GM12878 (cell line): Measurements from ENCODE around the gene GALE. TPM values are rescaled to one million over a fixed set of nuclear protein-coding genes. Genes with fewer than 3 reads are reported as not detected.

Experiments
- ATAC-seq: fragments of 200-7000 bp; cut with Tn5 transposase; 3 replicates; pipeline ENCODE4 v1.9.1; 2020; ENCODE audit warnings: mild to moderate bottlenecking, moderate library complexity
- BruUV-seq: library from RNA; stranded (reverse); fragments of 400-500 nt; replicated peaks from 2 replicates; lab custom pipeline; 2021; lab: Mats Ljungman, UMichigan
- CTCF ChIA-PET: fragments of 300-600 bp; sonication (Branson Sonifier 250); formaldehyde crosslinking; extraction: SDS; loops from one replicate; lab custom pipeline; 2021; ENCODE audit warnings: inconsistent platforms; lab: Yijun Ruan, JAX
- POLR2A ChIA-PET: fragments of 350-600 bp; formaldehyde crosslinking; extraction: SDS; loops from one replicate; lab custom pipeline; 2021; ENCODE audit warnings: inconsistent platforms; lab: Charles Lee
- RAD21 ChIA-PET: fragments of 300-600 bp; sonication (Branson Sonifier 250); formaldehyde crosslinking; loops from one replicate; lab custom pipeline; 2023; ENCODE audit warnings: antibody characterized with exemption; ENCODE audit not compliant: unreplicated experiment; lab: Charles Lee
- SMC1A ChIA-PET: fragments of 300-600 bp; sonication (Branson Sonifier 250); formaldehyde crosslinking; loops from one replicate; lab custom pipeline; 2023; ENCODE audit not compliant: unreplicated experiment, uncharacterized antibody; lab: Charles Lee
- DNase-seq: peaks from one replicate; pipeline ENCODE4 v3.0.0-alpha.2; 2011; ENCODE audit warnings: low read depth, low spot score
- FAIRE-seq: peaks from 3 replicates; lab custom pipeline; 2011; peaks lifted over from hg19 to GRCh38; lab: Jason Lieb, UNC
- H2AFZ ChIP-seq: 2 replicates; pipeline ENCODE4 v1.6.0; 2011; ENCODE audit warnings: low read depth, low read length, control low read depth; ENCODE audit not compliant: control insufficient read depth
- H3K27ac ChIP-seq: 2 replicates; pipeline ENCODE4 v1.5.1; 2011; ENCODE audit warnings: control low read depth; ENCODE audit not compliant: control insufficient read depth, insufficient read depth
- H3K27me3 ChIP-seq, 2 experiments: replicated peaks in 1 of 2; 2 replicates each; pipeline versions ENCODE4 v1.6.0 to v1.6.1; 2011; ENCODE audit warnings: low read length in 1 of 2; ENCODE audit not compliant: control insufficient read depth in 2 of 2, insufficient read depth in 2 of 2
- H3K36me3 ChIP-seq, 2 experiments: 2 replicates each; pipeline ENCODE4 v1.5.1; 2011; ENCODE audit warnings: low read length in 1 of 2; ENCODE audit not compliant: control insufficient read depth in 2 of 2, insufficient read depth in 2 of 2
- H3K4me1 ChIP-seq: 2 replicates; pipeline ENCODE4 v1.6.1; 2011; ENCODE audit warnings: mild to moderate bottlenecking, low read length, moderate library complexity, mixed read lengths; ENCODE audit not compliant: control insufficient read depth, insufficient read depth
- H3K4me2 ChIP-seq: 2 replicates; pipeline ENCODE4 v1.6.0; 2011; ENCODE audit warnings: control low read depth; ENCODE audit not compliant: control insufficient read depth, insufficient read depth
- H3K4me3 ChIP-seq: fragments of 200-600 bp; sonication (generic); 2 replicates; pipeline ENCODE4 v1.5.1; 2016
- H3K79me2 ChIP-seq: 2 replicates; pipeline ENCODE4 v1.6.0; 2011; ENCODE audit warnings: low read length; ENCODE audit not compliant: control insufficient read depth, insufficient read depth
- H3K9ac ChIP-seq: 2 replicates; pipeline ENCODE4 v1.8.0; 2011; ENCODE audit warnings: low read length, control low read depth, mixed read lengths; ENCODE audit not compliant: control insufficient read depth, insufficient read depth
- H3K9me3 ChIP-seq: replicated peaks from 3 replicates; pipeline ENCODE4 v1.5.1; 2011; ENCODE audit warnings: mild to moderate bottlenecking, low read length; ENCODE audit not compliant: control insufficient read depth, insufficient read depth
- H4K20me1 ChIP-seq: 2 replicates; pipeline ENCODE4 v1.6.0; 2011; ENCODE audit not compliant: control insufficient read depth, insufficient read depth
- HCFC1 ChIP-seq: fragments of 150-350 bp; IDR thresholded peaks from 2 replicates; pipeline ENCODE4 v1.6.1; 2014; ENCODE audit warnings: low read length
- MXI1 ChIP-seq: fragments of 150-350 bp; IDR thresholded peaks from 2 replicates; pipeline ENCODE4 v1.6.1; 2011; ENCODE audit warnings: low read depth, mild to moderate bottlenecking, inconsistent platforms, low read length, improper control_type of control experiment
- NFIC ChIP-seq: IDR thresholded peaks from 2 replicates; pipeline ENCODE4 v1.6.1; 2012; ENCODE audit warnings: low read depth, mild to moderate bottlenecking, inconsistent platforms, low read length, moderate library complexity
- POLR2AphosphoS5 ChIP-seq: IDR thresholded peaks from 2 replicates; pipeline ENCODE4 v1.6.1; 2011; ENCODE audit warnings: mild to moderate bottlenecking, low read length, inconsistent platforms
- SREBF1 ChIP-seq: IDR thresholded peaks from 2 replicates; pipeline ENCODE4 v1.6.1; 2012; ENCODE audit warnings: mild to moderate bottlenecking, low read length
- STAT1 ChIP-seq: fragments of 450-650 bp; conservative IDR thresholded peaks from 2 replicates; pipeline ENCODE4 v1.6.1; 2014; ENCODE audit warnings: antibody characterized with exemption, mild to moderate bottlenecking
- TCF7 ChIP-seq: IDR thresholded peaks from 2 replicates; pipeline ENCODE4 v1.6.1; 2014; ENCODE audit warnings: antibody characterized with exemption, borderline replicate concordance
- ZBED1 ChIP-seq: IDR thresholded peaks from 2 replicates; pipeline ENCODE4 v1.6.1; 2016; ENCODE audit warnings: borderline replicate concordance
- ZNF207 ChIP-seq: fragments of 450-650 bp; IDR thresholded peaks from 2 replicates; pipeline ENCODE4 v1.6.1; 2014; ENCODE audit warnings: antibody characterized with exemption, mild to moderate bottlenecking, borderline replicate concordance
- ZNF24 ChIP-seq: fragments of 450-650 bp; IDR thresholded peaks from 2 replicates; pipeline ENCODE4 v1.6.1; 2017; ENCODE audit warnings: antibody characterized with exemption, mild to moderate bottlenecking
- ZNF384 ChIP-seq: IDR thresholded peaks from 2 replicates; pipeline ENCODE4 v1.6.1; 2012; ENCODE audit warnings: low read depth, mild to moderate bottlenecking, low read length, improper control_type of control experiment, borderline replicate concordance
- WGBS: methylation state at CpG from one replicate; pipeline ENCODE4 v1.1.6; 2016; ENCODE audit warnings: low lambda C conversion rate; ENCODE audit not compliant: insufficient replicate concordance, insufficient coverage; ENCODE audit errors: missing lambda C conversion rate; 5-methylcytosine and 5-hydroxymethylcytosine counted together
- in situ Hi-C: fragments of 300-500 bp; cut with MboI; formaldehyde crosslinking; loops from 9 replicates; pipeline ENCODE4 v1.14.3; 2018; ENCODE audit warnings: mixed read lengths
- intact Hi-C: fragments of 100-400 bp; cut with micrococcal nuclease; formaldehyde crosslinking; loops from one replicate; pipeline ENCODE4 v1.14.2; 2022; ENCODE audit not compliant: unreplicated experiment
- polyA plus RNA-seq, 11 experiments: library from polyadenylated mRNA; depleted of rRNA in 4 of 11; unstranded in 6 of 11; stranded (reverse) in 5 of 11; fragments of >200 nt; fragmentation: Nextera tagmentation in 4 of 11; fragmentation: Illumina TruSeq in 1 of 11; extraction: Ambion mirVana in 4 of 11; extraction: Trizol in 1 of 11; gene quantifications; 1 replicate in 1 of 11; 2 replicates in 10 of 11; pipeline versions ENCODE4 v1.2.1 to v1.2.3, GENCODE V29; 2011 to 2016; ENCODE audit warnings: inconsistent platforms in 2 of 11, missing spikeins in 2 of 11, low read depth in 1 of 11
- total RNA-seq, 4 experiments: library from RNA; depleted of rRNA in 3 of 4; stranded (reverse); fragments of >200 nt in 3 of 4; fragmentation: Illumina TruSeq in 1 of 4; extraction: Trizol in 1 of 4; gene quantifications; 2 replicates each; pipeline versions ENCODE4 v1.2.1 to v1.2.3, GENCODE V29; 2013 to 2021
- TF ChIP-seq, protein P1 (sequence below): fragments of 450-650 bp; formaldehyde crosslinking; IDR thresholded peaks from 2 replicates; pipeline ENCODE4 v1.4.0; 2020; ENCODE audit warnings: mild to moderate bottlenecking, moderate library complexity
- TF ChIP-seq, protein P2 (sequence below): fragments of 450-650 bp; IDR thresholded peaks from 2 replicates; pipeline ENCODE4 v1.6.1; 2018; ENCODE audit warnings: borderline replicate concordance, mild to moderate bottlenecking; ENCODE audit not compliant: partially characterized antibody
- TF ChIP-seq, protein P3 (sequence below): fragments of 450-650 bp; IDR thresholded peaks from 2 replicates; pipeline ENCODE4 v1.6.1; 2017; ENCODE audit warnings: mild to moderate bottlenecking

GALE gene
- total and polyA plus RNA-seq, 10 of the 15 experiments (the other 5 are each of a cell fraction or from before 2014, with no cell fraction given) = 4.2 to 93.7 (median 40.4) TPM

DNA sequence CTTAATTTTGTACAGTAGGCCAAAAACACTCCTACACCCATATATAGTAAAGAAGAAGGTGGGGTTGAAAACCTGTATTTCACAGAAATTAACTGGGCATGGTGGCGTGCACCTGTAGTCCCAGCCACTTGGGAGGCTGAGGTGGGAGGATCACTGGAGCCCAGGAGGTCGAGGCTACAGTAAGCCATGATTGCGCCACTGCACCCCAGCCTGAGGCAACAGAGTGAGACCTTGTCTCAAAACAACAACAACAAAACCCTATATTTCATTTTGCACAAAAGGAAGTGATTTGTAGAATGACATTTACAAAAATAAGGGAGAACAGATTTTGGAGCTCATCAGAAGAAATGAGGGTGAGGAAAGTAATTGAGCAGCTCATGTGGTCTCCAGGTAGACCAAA, 11.9 kb downstream of the GALE start:
- ATAC-seq (no peak), DNase-seq (no peak), FAIRE-seq (no peak)
- Histone ChIP-seq H3K27ac (no peak overlapping the region), H3K4me3 (no peak overlapping the region), H3K4me1 (0 out of 2 replicates have a peak, but pooled peaks cover 5% of the 10 kb centered on the region), H4K20me1 (no peaks in the 10 kb centered on the region), H3K9me3 (no peaks in the 10 kb centered on the region), H3K9ac (no peak overlapping the region), H3K27me3 (no peaks in the 10 kb centered on the region), H2AFZ (no peak overlapping the region), H3K79me2 (peaks cover 23% of the 10 kb centered on the region), H3K36me3 (peaks cover 10 to 18% of the 10 kb centered on the region in 2 experiments; a peak in 3 of 4 replicates)
- no TSS peak for BruUV-seq
- intact Hi-C loops = no loop called here
- ChIA-PET RAD21 (no interaction called here), POLR2A (interaction anchor here (0.7 kb wide), 1 partner anchor 11 kb away, joined by 5 read pairs; the partner anchor contains the start of gene PITHD1), CTCF (interaction anchor here (1.0 to 1.6 kb wide), 6 partner anchors 9 to 20 kb away, joined by 3 to 5 read pairs (median 4); partner anchors contain the start of gene PITHD1), SMC1A (interaction anchor here (0.7 to 1.2 kb wide), 3 partner anchors 9 to 128 kb away, joined by 3 to 4 read pairs (median 4); partner anchors contain the start of gene PITHD1)
- in situ Hi-C loops = loop anchor here (25.0 kb wide), 1 partner anchor 1449 kb away; the partner anchor contains the start of genes RSRP1 and SYF2
- WGBS = 94% methylated on average over 3 of the region's 3 CpGs
- TF ChIP-seq, protein P1, sequence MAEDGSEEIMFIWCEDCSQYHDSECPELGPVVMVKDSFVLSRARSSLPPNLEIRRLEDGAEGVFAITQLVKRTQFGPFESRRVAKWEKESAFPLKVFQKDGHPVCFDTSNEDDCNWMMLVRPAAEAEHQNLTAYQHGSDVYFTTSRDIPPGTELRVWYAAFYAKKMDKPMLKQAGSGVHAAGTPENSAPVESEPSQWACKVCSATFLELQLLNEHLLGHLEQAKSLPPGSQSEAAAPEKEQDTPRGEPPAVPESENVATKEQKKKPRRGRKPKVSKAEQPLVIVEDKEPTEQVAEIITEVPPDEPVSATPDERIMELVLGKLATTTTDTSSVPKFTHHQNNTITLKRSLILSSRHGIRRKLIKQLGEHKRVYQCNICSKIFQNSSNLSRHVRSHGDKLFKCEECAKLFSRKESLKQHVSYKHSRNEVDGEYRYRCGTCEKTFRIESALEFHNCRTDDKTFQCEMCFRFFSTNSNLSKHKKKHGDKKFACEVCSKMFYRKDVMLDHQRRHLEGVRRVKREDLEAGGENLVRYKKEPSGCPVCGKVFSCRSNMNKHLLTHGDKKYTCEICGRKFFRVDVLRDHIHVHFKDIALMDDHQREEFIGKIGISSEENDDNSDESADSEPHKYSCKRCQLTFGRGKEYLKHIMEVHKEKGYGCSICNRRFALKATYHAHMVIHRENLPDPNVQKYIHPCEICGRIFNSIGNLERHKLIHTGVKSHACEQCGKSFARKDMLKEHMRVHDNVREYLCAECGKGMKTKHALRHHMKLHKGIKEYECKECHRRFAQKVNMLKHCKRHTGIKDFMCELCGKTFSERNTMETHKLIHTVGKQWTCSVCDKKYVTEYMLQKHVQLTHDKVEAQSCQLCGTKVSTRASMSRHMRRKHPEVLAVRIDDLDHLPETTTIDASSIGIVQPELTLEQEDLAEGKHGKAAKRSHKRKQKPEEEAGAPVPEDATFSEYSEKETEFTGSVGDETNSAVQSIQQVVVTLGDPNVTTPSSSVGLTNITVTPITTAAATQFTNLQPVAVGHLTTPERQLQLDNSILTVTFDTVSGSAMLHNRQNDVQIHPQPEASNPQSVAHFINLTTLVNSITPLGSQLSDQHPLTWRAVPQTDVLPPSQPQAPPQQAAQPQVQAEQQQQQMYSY = no peak
- TF ChIP-seq POLR2AphosphoS5 (no peak), TCF7 (no peak), MXI1 (no peak), ZNF207 (no peak), HCFC1 (no peak), ZNF384 (no peak), ZBED1 (no peak), SREBF1 (no peak), NFIC (no peak), ZNF24 (no peak), STAT1 (no peak)
- TF ChIP-seq, protein P2, sequence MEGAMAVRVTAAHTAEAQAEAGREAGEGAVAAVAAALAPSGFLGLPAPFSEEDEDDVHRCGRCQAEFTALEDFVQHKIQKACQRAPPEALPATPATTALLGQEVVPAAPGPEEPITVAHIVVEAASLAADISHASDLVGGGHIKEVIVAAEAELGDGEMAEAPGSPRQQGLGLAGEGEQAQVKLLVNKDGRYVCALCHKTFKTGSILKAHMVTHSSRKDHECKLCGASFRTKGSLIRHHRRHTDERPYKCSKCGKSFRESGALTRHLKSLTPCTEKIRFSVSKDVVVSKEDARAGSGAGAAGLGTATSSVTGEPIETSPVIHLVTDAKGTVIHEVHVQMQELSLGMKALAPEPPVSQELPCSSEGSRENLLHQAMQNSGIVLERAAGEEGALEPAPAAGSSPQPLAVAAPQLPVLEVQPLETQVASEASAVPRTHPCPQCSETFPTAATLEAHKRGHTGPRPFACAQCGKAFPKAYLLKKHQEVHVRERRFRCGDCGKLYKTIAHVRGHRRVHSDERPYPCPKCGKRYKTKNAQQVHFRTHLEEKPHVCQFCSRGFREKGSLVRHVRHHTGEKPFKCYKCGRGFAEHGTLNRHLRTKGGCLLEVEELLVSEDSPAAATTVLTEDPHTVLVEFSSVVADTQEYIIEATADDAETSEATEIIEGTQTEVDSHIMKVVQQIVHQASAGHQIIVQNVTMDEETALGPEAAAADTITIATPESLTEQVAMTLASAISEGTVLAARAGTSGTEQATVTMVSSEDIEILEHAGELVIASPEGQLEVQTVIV = no peak
- TF ChIP-seq, protein P3, sequence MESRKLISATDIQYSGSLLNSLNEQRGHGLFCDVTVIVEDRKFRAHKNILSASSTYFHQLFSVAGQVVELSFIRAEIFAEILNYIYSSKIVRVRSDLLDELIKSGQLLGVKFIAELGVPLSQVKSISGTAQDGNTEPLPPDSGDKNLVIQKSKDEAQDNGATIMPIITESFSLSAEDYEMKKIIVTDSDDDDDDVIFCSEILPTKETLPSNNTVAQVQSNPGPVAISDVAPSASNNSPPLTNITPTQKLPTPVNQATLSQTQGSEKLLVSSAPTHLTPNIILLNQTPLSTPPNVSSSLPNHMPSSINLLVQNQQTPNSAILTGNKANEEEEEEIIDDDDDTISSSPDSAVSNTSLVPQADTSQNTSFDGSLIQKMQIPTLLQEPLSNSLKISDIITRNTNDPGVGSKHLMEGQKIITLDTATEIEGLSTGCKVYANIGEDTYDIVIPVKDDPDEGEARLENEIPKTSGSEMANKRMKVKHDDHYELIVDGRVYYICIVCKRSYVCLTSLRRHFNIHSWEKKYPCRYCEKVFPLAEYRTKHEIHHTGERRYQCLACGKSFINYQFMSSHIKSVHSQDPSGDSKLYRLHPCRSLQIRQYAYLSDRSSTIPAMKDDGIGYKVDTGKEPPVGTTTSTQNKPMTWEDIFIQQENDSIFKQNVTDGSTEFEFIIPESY = no peak
- TF ChIP-seq, all 136 proteins: peak for 0
- no peak overlapping the region for H3K4me2 ChIP-seq
